Measurements from ENCODE around the gene TREM2.
"Not testable (repeated sequence)": the region's sequence is repeated elsewhere in the genome, so short reads cannot be mapped to it uniquely, and the experiment has no call there.

TREM2 gene

DNA sequence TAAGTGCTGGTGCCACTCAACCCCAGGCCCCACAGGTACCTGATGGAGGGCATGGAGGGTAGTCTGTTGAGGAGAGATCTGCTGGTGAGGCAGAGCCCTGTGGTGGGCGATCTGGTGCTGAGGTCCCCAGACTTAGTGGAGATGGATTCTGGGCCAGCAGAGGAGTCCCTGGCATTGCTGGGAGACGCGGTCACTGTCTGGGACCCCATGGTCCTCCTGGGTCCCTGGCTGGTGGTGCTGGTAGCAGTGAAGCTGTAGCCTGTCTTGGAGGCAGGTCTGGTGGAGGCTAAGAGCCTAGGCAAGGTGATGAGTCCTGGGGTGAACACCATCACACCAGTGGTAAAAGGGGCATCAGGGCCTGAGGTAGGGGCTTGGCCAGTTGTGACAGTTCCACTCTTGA is 31.5 kb upstream of the TREM2 start:
- Histone ChIP-seq H3K36me3 (ENCODE audit: control insufficient read depth, insufficient read depth, low read length) (no peaks in the 10 kb centered on the region), H3K27me3 (ENCODE audit: control insufficient read depth, insufficient read depth, low read length, poor library complexity, severe bottlenecking) (no peaks in the 10 kb centered on the region), H3K4me3 (ENCODE audit: insufficient read depth, low read depth, low read length) (no peak overlapping the region), H3K27ac (ENCODE audit: insufficient read depth, low read depth, low read length, poor library complexity, severe bottlenecking) (no peak overlapping the region), H3K4me1 (ENCODE audit: control insufficient read depth, insufficient read depth, low read length) (no peaks in the 10 kb centered on the region), H3K9me3 (ENCODE audit: control insufficient read depth, low read length) (no peaks in the 10 kb centered on the region)
- WGBS, 2 experiments, result 96 to 99% methylated on average over 3 of the region's 3 CpGs

DNA sequence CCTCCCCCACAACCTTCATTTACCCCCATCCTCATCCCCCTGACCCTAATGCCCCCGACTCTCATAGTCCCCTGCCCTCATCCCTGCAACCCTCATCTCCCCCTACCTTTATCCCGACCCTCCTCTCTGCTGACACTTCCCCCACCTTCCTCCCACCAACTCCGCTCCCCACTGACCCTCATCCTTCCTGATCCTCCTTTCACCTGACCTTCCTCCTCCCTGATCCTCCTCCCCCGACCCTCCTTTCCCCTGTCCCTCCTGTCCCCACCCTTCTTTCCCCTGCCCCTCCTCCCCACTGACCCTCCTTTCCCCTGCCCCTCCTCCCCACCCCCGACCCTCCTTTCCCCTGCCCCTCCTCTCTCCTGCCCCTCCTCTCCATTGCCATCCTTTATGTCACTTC is 31.0 kb upstream of the TREM2 start:
- 80 to 84% methylated on average over 4 of the region's 5 CpGs for WGBS, 2 experiments
- Histone ChIP-seq H3K36me3 (ENCODE audit: control insufficient read depth, insufficient read depth, low read length) (no peaks in the 10 kb centered on the region), H3K27ac (ENCODE audit: insufficient read depth, low read depth, low read length, poor library complexity, severe bottlenecking) (no peak overlapping the region)

DNA sequence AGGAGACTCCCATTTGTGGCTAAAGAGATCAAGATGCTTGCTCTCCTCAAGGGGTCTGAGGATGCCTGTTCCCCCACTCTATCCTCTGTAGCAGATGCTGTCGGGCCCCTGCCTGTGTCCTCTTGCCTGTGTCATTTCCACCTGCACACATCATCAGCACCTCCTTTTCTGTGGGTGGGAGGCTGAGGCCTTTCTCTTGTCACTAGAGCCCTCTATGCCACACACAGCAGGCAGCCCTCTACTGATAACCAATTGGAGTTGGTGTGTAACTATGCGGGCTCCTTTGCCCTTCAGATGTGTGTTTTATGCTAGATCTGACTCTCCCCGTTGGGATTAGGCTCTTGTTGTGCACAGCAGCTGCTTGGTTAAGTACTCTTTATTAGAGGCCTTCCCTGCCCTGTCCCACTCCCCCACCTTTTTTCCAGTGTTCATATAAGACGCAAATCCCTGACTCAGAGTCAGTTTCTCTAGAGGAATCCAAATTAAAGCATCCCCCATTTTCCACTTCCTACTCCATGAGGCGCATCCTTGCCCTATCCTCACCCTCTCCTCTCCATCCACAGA is 30.3 kb upstream of the TREM2 start:
- no peaks in the 10 kb centered on the region for H3K4me1 ChIP-seq (ENCODE audit: control insufficient read depth, insufficient read depth, low read length)
- no peaks in the 10 kb centered on the region for H3K36me3 ChIP-seq (ENCODE audit: control insufficient read depth, insufficient read depth, low read length)
- H3K4me3 ChIP-seq (ENCODE audit: insufficient read depth, low read depth, low read length), result no peak overlapping the region
- WGBS, 2 experiments, result 87 to 89% methylated on average over 5 of the region's 5 CpGs
- H3K27me3 ChIP-seq (ENCODE audit: control insufficient read depth, insufficient read depth, low read length, poor library complexity, severe bottlenecking), result no peaks in the 10 kb centered on the region
- no peaks in the 10 kb centered on the region for H3K9me3 ChIP-seq (ENCODE audit: control insufficient read depth, low read length)
- no peak overlapping the region for H3K27ac ChIP-seq (ENCODE audit: insufficient read depth, low read depth, low read length, poor library complexity, severe bottlenecking)

More for the DNA sequence above, 31.0 kb upstream of the TREM2 start:
- Histone ChIP-seq H3K4me1 (ENCODE audit: control insufficient read depth, insufficient read depth, low read length) (no peaks in the 10 kb centered on the region), H3K27me3 (ENCODE audit: control insufficient read depth, insufficient read depth, low read length, poor library complexity, severe bottlenecking) (no peaks in the 10 kb centered on the region), H3K4me3 (ENCODE audit: insufficient read depth, low read depth, low read length) (no peak overlapping the region), H3K9me3 (ENCODE audit: control insufficient read depth, low read length) (no peaks in the 10 kb centered on the region)

DNA sequence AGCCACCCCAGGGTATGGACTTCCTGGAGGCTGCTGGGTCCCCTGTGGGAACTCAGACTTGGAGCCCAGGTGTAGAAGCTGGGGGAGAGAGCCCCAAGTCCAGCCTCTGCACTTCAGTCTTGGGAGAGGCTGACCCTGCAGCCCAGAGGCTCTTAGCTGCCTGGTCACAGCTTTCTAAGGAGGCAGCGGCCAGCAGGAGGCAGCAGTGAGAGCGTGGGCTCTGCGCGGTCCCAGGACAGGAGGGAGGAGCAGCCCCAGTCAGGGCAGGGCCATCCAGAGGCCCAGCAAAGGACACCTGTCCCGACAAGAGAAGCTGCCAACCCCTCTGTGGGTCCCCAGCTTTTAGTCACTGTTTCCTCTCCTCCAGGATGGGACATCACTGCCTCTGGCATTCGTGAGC is 28.7 kb upstream of the TREM2 start:
- 30 to 36% methylated on average over 6 of the region's 6 CpGs for WGBS, 2 experiments
- no peaks in the 10 kb centered on the region for H3K9me3 ChIP-seq (ENCODE audit: control insufficient read depth, low read length)
- H3K27ac ChIP-seq (ENCODE audit: insufficient read depth, low read depth, low read length, poor library complexity, severe bottlenecking), result no peak overlapping the region
- no peak overlapping the region for H3K4me3 ChIP-seq (ENCODE audit: insufficient read depth, low read depth, low read length)
- H3K4me1 ChIP-seq (ENCODE audit: control insufficient read depth, insufficient read depth, low read length), result no peaks in the 10 kb centered on the region
- H3K36me3 ChIP-seq (ENCODE audit: control insufficient read depth, insufficient read depth, low read length), result no peaks in the 10 kb centered on the region
- H3K27me3 ChIP-seq (ENCODE audit: control insufficient read depth, insufficient read depth, low read length, poor library complexity, severe bottlenecking), result no peaks in the 10 kb centered on the region

DNA sequence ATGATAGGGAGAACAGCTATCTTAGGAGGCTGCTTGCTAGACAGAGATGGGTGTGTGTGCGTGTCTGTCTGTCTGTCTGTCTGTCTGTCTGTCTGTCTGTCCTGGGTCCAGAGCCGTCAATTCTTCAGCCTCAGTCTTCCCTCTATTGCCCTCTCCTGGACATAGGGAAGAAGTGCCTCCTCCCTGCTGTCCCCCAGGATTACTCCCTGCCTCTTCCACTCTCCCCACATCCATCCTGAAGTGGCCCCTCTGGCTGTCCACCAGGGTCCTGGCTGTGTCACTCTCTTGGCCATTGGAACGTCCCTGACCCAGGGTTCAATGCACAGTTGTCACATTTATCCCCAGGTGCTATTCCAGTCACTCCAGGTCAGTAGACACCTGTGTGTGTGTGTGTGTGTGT is 27.9 kb upstream of the TREM2 start:
- Histone ChIP-seq H3K4me1 (ENCODE audit: control insufficient read depth, insufficient read depth, low read length) (no peaks in the 10 kb centered on the region), H3K9me3 (ENCODE audit: control insufficient read depth, low read length) (no peaks in the 10 kb centered on the region), H3K27me3 (ENCODE audit: control insufficient read depth, insufficient read depth, low read length, poor library complexity, severe bottlenecking) (no peaks in the 10 kb centered on the region), H3K27ac (ENCODE audit: insufficient read depth, low read depth, low read length, poor library complexity, severe bottlenecking) (no peak overlapping the region), H3K4me3 (ENCODE audit: insufficient read depth, low read depth, low read length) (no peak overlapping the region), H3K36me3 (ENCODE audit: control insufficient read depth, insufficient read depth, low read length) (no peaks in the 10 kb centered on the region)
- 89 to 90% methylated on average over 3 of the region's 3 CpGs for WGBS, 2 experiments

DNA sequence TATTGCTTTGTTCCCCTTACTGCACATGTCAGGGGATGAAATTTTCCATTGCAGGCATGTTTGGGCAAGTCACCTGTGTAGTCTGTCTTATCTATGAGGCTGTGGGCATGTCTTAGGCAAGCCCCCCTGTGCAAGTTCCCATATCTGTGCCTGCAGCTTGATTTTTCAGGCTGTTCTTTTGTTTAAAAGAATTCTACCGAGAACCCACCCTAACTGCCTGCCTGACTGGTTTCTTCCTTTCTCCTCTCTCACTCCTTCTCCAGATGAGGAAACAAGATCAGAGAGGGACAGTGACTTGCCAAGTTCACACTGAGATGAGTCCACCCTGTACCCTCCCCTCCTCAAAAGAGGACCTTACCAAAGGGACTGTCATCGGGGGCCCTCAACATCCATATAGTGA is 27.1 kb upstream of the TREM2 start:
- 92 to 98% methylated on average over 2 of the region's 2 CpGs for WGBS, 2 experiments

DNA sequence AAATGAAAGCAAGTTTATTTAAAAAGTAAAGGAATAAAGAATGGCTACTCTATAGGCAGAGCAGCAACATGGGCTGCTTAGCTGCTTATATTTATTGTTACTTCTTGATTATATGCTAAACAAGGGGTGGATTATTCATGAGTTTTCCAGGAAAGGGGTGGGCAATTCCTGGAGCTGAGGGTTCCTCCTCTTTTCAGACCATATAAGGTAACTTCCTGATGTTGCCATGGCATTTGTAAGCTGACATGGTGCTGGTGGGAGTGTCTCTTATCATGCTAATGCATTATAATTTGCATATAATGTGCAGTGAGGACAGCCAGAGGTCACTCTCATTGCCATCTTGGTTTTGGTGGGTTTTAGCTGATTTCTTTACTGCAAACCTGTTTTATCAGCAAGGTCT is 26.1 kb upstream of the TREM2 start:
- not testable (repeated sequence) for H3K36me3 ChIP-seq (ENCODE audit: control insufficient read depth, insufficient read depth, low read length); H3K27ac ChIP-seq (ENCODE audit: insufficient read depth, low read depth, low read length, poor library complexity, severe bottlenecking); H3K4me3 ChIP-seq (ENCODE audit: insufficient read depth, low read depth, low read length); H3K4me1 ChIP-seq (ENCODE audit: control insufficient read depth, insufficient read depth, low read length); H3K9me3 ChIP-seq (ENCODE audit: control insufficient read depth, low read length); H3K27me3 ChIP-seq (ENCODE audit: control insufficient read depth, insufficient read depth, low read length, poor library complexity, severe bottlenecking)

More for the DNA sequence above, 27.1 kb upstream of the TREM2 start:
- H3K9me3 ChIP-seq (ENCODE audit: control insufficient read depth, low read length), result no peaks in the 10 kb centered on the region
- H3K36me3 ChIP-seq (ENCODE audit: control insufficient read depth, insufficient read depth, low read length), result no peaks in the 10 kb centered on the region
- H3K27me3 ChIP-seq (ENCODE audit: control insufficient read depth, insufficient read depth, low read length, poor library complexity, severe bottlenecking), result no peaks in the 10 kb centered on the region
- no peak overlapping the region for H3K4me3 ChIP-seq (ENCODE audit: insufficient read depth, low read depth, low read length)
- no peaks in the 10 kb centered on the region for H3K4me1 ChIP-seq (ENCODE audit: control insufficient read depth, insufficient read depth, low read length)
- H3K27ac ChIP-seq (ENCODE audit: insufficient read depth, low read depth, low read length, poor library complexity, severe bottlenecking), result no peak overlapping the region

DNA sequence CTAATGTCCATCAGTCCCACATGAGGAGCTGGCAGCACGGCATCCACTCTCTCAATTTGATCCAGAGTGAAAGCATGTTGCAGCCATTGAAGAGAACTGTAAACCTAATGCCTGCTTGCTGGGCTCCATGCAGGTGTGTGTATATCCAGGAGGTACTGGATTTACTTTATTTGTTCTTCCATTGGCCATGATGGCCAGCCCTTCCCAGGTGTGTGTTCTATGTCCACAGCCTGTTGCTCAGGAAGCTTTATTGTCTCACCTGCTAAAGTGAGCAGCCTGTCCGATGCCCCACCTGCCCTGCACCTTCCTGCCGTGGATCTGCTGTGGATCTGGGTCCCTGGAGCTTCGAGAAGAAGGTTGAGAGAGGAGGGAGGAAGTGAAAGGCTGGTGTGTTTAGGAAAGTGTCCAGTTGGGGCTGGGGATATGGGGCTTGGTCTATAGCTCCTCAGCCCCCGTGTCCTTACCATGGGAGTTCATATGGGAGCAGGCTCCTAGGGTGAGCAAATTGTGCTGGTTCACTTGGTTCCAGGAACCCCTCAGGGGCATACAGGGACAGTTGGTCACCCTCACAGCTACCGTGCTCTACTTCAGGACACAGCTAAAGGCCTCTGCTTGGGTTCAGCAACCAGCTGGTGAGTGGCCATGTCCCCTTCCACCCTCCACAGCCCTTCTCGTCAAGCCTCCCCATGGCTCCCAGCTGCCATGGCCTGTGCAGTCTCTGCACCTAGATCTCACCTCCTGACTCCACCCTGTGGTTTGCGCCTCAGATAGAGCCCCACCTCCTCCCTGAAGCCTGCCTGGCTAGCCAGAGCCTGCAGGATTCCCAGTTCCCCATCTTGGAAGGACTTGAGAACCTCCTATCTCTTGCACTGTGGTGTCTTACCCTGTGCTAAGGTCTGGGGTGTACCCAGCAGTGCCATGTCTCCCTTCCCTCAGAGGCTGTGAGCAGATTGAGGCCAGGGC is 25.3 kb upstream of the TREM2 start:
- Histone ChIP-seq H3K4me1 (ENCODE audit: control insufficient read depth, insufficient read depth, low read length) (no peaks in the 10 kb centered on the region), H3K27ac (ENCODE audit: insufficient read depth, low read depth, low read length, poor library complexity, severe bottlenecking) (no peak overlapping the region), H3K27me3 (ENCODE audit: control insufficient read depth, insufficient read depth, low read length, poor library complexity, severe bottlenecking) (no peaks in the 10 kb centered on the region), H3K36me3 (ENCODE audit: control insufficient read depth, insufficient read depth, low read length) (no peaks in the 10 kb centered on the region), H3K9me3 (ENCODE audit: control insufficient read depth, low read length) (no peaks in the 10 kb centered on the region), H3K4me3 (ENCODE audit: insufficient read depth, low read depth, low read length) (no peak overlapping the region)
- WGBS, 2 experiments, result 91 to 92% methylated on average over 8 of the region's 8 CpGs

DNA sequence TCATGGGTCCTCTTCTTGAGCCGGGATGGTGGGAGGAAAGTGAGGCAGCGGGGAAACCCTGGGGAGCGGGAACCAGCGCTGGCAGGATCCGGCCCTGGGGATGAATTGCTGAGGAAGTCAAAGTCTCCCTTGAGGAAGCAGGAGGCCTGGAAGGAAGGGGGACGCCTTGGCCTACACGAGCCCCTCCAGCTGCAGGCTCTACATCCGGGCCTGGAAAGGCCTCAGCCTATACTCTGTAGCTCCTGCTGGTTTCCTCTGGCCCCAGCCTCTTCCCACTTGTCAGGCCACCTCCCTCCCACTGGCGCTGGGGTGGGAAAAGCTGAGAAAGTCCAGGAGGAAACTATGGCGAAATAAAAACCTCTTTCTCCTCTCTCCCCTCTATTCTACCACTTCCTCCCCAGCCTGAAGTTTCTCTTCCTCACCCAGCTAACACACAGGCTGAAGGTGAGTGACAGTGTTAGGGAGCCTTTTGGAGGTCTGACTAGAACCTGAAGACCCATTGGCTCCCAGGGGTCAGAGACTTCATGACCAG is 23.2 kb upstream of the TREM2 start:
- WGBS, 2 experiments, result 90 to 93% methylated on average over 10 of the region's 10 CpGs

DNA sequence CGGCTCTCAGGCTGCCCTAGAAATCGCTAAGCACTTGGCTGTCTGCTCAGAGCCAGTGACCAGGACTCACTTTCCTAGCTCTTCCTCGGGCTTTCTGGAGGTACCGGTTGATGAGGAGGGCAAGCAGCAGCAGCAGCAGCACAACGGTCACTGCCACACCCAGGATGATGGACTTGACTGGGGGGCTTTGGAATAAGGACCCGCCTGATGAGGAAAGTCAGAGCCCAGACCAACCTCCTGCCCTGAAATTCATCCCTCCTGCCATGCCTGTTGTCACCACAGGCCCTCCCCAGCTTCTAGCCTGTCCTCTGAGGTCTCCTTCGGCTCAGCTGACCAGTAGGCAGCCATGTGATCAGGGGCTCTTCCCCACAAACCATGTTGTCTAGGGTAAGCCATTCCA is 21.8 kb upstream of the TREM2 start:
- Histone ChIP-seq H3K4me1 (ENCODE audit: control insufficient read depth, insufficient read depth, low read length) (no peaks in the 10 kb centered on the region), H3K4me3 (ENCODE audit: insufficient read depth, low read depth, low read length) (no peak overlapping the region), H3K36me3 (ENCODE audit: control insufficient read depth, insufficient read depth, low read length) (no peaks in the 10 kb centered on the region), H3K27ac (ENCODE audit: insufficient read depth, low read depth, low read length, poor library complexity, severe bottlenecking) (no peak overlapping the region), H3K9me3 (ENCODE audit: control insufficient read depth, low read length) (no peaks in the 10 kb centered on the region), H3K27me3 (ENCODE audit: control insufficient read depth, insufficient read depth, low read length, poor library complexity, severe bottlenecking) (no peaks in the 10 kb centered on the region)
- WGBS, 2 experiments, result 92 to 93% methylated on average over 7 of the region's 7 CpGs

More for the DNA sequence above, 23.2 kb upstream of the TREM2 start:
- Histone ChIP-seq H3K4me1 (ENCODE audit: control insufficient read depth, insufficient read depth, low read length) (no peaks in the 10 kb centered on the region), H3K4me3 (ENCODE audit: insufficient read depth, low read depth, low read length) (no peak overlapping the region), H3K9me3 (ENCODE audit: control insufficient read depth, low read length) (no peaks in the 10 kb centered on the region), H3K27me3 (ENCODE audit: control insufficient read depth, insufficient read depth, low read length, poor library complexity, severe bottlenecking) (no peaks in the 10 kb centered on the region), H3K36me3 (ENCODE audit: control insufficient read depth, insufficient read depth, low read length) (no peaks in the 10 kb centered on the region), H3K27ac (ENCODE audit: insufficient read depth, low read depth, low read length, poor library complexity, severe bottlenecking) (no peak overlapping the region)
